ENCODE results near the gene PTPRJ.

PTPRJ gene

GRCh38 chr11:48073031-48073861 is 92.9 kb downstream of the PTPRJ start:
- DNase-seq = no peak

- DNase-seq = no peak
Observed at GRCh38 chr11:48074425-48075181, 94.2 kb downstream of the PTPRJ start.

GRCh38 chr11:48075637-48076036 is 95.3 kb downstream of the PTPRJ start:
- no peak for DNase-seq

- no peak for DNase-seq
Observed at GRCh38 chr11:48077251-48077650, 96.9 kb downstream of the PTPRJ start.

- DNase-seq = no peak
Observed at GRCh38 chr11:48078689-48079088, 98.3 kb downstream of the PTPRJ start.

- no peak for DNase-seq
Observed at GRCh38 chr11:48079596-48079995, 99.2 kb downstream of the PTPRJ start.

GRCh38 chr11:48080301-48080861 is 100.0 kb downstream of the PTPRJ start:
- DNase-seq = no peak

- no peak for DNase-seq
Observed at GRCh38 chr11:48081151-48082010, 101.0 kb downstream of the PTPRJ start.

GRCh38 chr11:48082771-48083170 is 102.4 kb downstream of the PTPRJ start:
- DNase-seq = no peak

- DNase-seq = no peak
Observed at GRCh38 chr11:48083421-48083820, 103.1 kb downstream of the PTPRJ start.

- DNase-seq = no peak
Observed at GRCh38 chr11:48085688-48086087, 105.3 kb downstream of the PTPRJ start.

GRCh38 chr11:48087422-48087821 is 107.1 kb downstream of the PTPRJ start:
- no peak for DNase-seq

- no peak for DNase-seq
Observed at GRCh38 chr11:48087974-48088681, 107.8 kb downstream of the PTPRJ start.

GRCh38 chr11:48088682-48089050 is 108.3 kb downstream of the PTPRJ start:
- DNase-seq = no peak

GRCh38 chr11:48090174-48090573 is 109.8 kb downstream of the PTPRJ start:
- DNase-seq = no peak

- DNase-seq = no peak
Observed at GRCh38 chr11:48091426-48092102, 111.2 kb downstream of the PTPRJ start.

GRCh38 chr11:48093323-48093722 is 113.0 kb downstream of the PTPRJ start:
- no peak for DNase-seq

- no peak for DNase-seq
Observed at GRCh38 chr11:48093795-48094642, 113.7 kb downstream of the PTPRJ start.

GRCh38 chr11:48094643-48095339 is 114.4 kb downstream of the PTPRJ start:
- DNase-seq = no peak
